ENCODE measurements around the gene MFSD11.

GRCh38 chr17:76824093-76824492 is 86.2 kb downstream of the MFSD11 start:
- no peak for TF ChIP-seq CTCF (IDR thresholded peaks at IDR 0.05 in 2 of 3, conservative IDR thresholded peaks at IDR 0.05 in 1 of 3; ENCODE audit: borderline replicate concordance in 1 of 3, insufficient read depth in 1 of 3, low read depth in 2 of 3, low read length in 2 of 3)
- TF ChIP-seq POLR2A (IDR thresholded peaks at IDR 0.05; ENCODE audit: borderline replicate concordance, extremely low read depth, insufficient read depth, insufficient read length): no peak
- TF ChIP-seq CBX3 (IDR thresholded peaks at IDR 0.05; ENCODE audit: low read depth): no peak
- no peak for TF ChIP-seq JUND (IDR thresholded peaks at IDR 0.05)
- no peak for TF ChIP-seq REST (IDR thresholded peaks at IDR 0.05; ENCODE audit: low read depth)
- no peak for TF ChIP-seq MAX (IDR thresholded peaks at IDR 0.05)

Measured in HCT116 (cell line).